Tibial nerve (tissue), 4 donors: ENCODE data around the gene LRRC17. TPM values are rescaled to one million over a fixed set of nuclear protein-coding genes. Genes with fewer than 3 reads are reported as not detected.

ENCODE experiments used
- DNase-seq, 2 donors: peaks; one replicate each; pipeline ENCODE4 v3.0.0-alpha.2; 2019; ENCODE audit warnings: low spot score in 2 of 2
- H3K27ac ChIP-seq, 4 donors: fragments of 200-600 bp; sonication (generic) in 3 of 4; one replicate each; pipeline ENCODE4 v1.5.1; 2017 to 2019; ENCODE audit warnings: mild to moderate bottlenecking in 1 of 4
- H3K27me3 ChIP-seq, 2 donors: fragments of 200-600 bp; sonication (generic) in 1 of 2; one replicate each; pipeline versions ENCODE4 v1.5.1 to v1.6.0; 2017 to 2019
- H3K36me3 ChIP-seq, 3 donors: fragments of 200-600 bp; sonication (generic); one replicate each; pipeline ENCODE4 v1.5.1; 2018 to 2019
- H3K4me1 ChIP-seq, 4 donors: fragments of 200-600 bp; sonication (generic) in 3 of 4; one replicate each; pipeline ENCODE4 v1.5.1; 2017 to 2019
- H3K4me3 ChIP-seq, 4 donors: fragments of 200-600 bp; sonication (generic) in 3 of 4; one replicate each; pipeline ENCODE4 v1.5.1; 2017 to 2019; ENCODE audit warnings: mild to moderate bottlenecking in 1 of 4, moderate library complexity in 1 of 4
- H3K9me3 ChIP-seq, 4 donors: fragments of 200-600 bp; sonication (generic) in 3 of 4; one replicate each; pipeline ENCODE4 v1.5.1; 2017 to 2019
- EP300 ChIP-seq, 2 donors: sonication (generic); formaldehyde crosslinking; IDR thresholded peaks; one replicate each; pipeline ENCODE4 v1.6.1; 2017; ENCODE audit warnings: antibody characterized with exemption in 2 of 2, mild to moderate bottlenecking in 1 of 2
- POLR2A ChIP-seq, 2 donors: fragments of 450-650 bp; IDR thresholded peaks; one replicate each; pipeline ENCODE4 v1.6.1; 2017; ENCODE audit warnings: antibody characterized with exemption in 2 of 2, mild to moderate bottlenecking in 2 of 2, moderate library complexity in 2 of 2
- WGBS, 2 donors: methylation state at CpG; one replicate each; pipeline ENCODE4 v1.1.5; 2018; 5-methylcytosine and 5-hydroxymethylcytosine counted together
- total RNA-seq, 4 donors: library from RNA; depleted of rRNA; stranded (reverse); fragments of >200 nt; gene quantifications; one replicate each; pipeline ENCODE4 v1.1.0, GENCODE V29; 2016
- TF ChIP-seq, protein P1 (sequence below), 5 experiments: fragments of 200-600 bp in 3 of 5; fragments of 450-650 bp in 2 of 5; sonication (generic) in 3 of 5; IDR thresholded peaks; one replicate each; pipeline ENCODE4 v1.5.1; 2016 to 2019; ENCODE audit warnings: antibody characterized with exemption in 5 of 5, mild to moderate bottlenecking in 3 of 5, moderate library complexity in 2 of 5

The LRRC17 gene
- total RNA-seq, 4 donors from 2014 or later, result 1.7 to 9.0 (median 2.6) TPM

DNA sequence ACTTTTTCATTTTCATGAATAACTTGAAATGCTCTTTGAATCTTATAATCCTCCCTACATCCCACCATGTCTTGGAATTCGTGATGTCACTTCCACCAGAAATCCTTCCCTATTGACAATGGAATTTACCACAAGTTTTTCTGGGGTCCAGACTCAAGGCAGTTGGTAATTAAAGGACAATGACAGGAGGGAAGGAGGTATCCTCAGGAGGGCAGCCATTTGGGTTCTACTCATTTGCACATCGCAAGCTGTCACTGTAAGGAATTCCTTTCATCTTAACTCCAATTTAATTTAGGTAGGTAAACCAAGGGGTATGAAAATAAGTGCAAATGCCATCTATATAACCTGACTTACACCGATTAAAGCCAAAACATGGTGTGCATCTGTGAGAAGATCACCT is 21.9 kb downstream of the LRRC17 start:
- no peak for DNase-seq
- H3K27me3 ChIP-seq, result no peaks in the 10 kb centered on the region
- 78 to 82% methylated on average over 3 of the region's 3 CpGs for WGBS, 2 donors
- H3K9me3 ChIP-seq, result no peaks in the 10 kb centered on the region
- no peak overlapping the region for H3K4me3 ChIP-seq
- H3K4me1 ChIP-seq, result peaks cover 0 to 5% (median 0%) of the 10 kb centered on the region in 4 donors
- no peak for TF ChIP-seq EP300 (IDR thresholded peaks at IDR 0.05)
- TF ChIP-seq POLR2A (IDR thresholded peaks at IDR 0.05), result no peak
- TF ChIP-seq, protein P1, sequence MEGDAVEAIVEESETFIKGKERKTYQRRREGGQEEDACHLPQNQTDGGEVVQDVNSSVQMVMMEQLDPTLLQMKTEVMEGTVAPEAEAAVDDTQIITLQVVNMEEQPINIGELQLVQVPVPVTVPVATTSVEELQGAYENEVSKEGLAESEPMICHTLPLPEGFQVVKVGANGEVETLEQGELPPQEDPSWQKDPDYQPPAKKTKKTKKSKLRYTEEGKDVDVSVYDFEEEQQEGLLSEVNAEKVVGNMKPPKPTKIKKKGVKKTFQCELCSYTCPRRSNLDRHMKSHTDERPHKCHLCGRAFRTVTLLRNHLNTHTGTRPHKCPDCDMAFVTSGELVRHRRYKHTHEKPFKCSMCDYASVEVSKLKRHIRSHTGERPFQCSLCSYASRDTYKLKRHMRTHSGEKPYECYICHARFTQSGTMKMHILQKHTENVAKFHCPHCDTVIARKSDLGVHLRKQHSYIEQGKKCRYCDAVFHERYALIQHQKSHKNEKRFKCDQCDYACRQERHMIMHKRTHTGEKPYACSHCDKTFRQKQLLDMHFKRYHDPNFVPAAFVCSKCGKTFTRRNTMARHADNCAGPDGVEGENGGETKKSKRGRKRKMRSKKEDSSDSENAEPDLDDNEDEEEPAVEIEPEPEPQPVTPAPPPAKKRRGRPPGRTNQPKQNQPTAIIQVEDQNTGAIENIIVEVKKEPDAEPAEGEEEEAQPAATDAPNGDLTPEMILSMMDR (IDR thresholded peaks at IDR 0.05), result no peak
- no peak overlapping the region for H3K27ac ChIP-seq
- H3K36me3 ChIP-seq, result no peaks in the 10 kb centered on the region

- H3K36me3 ChIP-seq, result no peaks in the 10 kb centered on the region
- TF ChIP-seq, protein P1 (IDR thresholded peaks at IDR 0.05), result no peak
- TF ChIP-seq POLR2A (IDR thresholded peaks at IDR 0.05), result no peak
- TF ChIP-seq EP300 (IDR thresholded peaks at IDR 0.05), result no peak
- DNase-seq, result no peak
- H3K4me1 ChIP-seq, result peaks cover 0 to 5% (median 0%) of the 10 kb centered on the region in 4 donors
- H3K9me3 ChIP-seq, result no peaks in the 10 kb centered on the region
- H3K4me3 ChIP-seq, result no peak overlapping the region
- no peaks in the 10 kb centered on the region for H3K27me3 ChIP-seq
- 55 to 57% methylated on average over 6 of the region's 6 CpGs for WGBS, 2 donors
- H3K27ac ChIP-seq, result no peak overlapping the region
These were observed 22.8 kb downstream of the LRRC17 start for GRCh38 chr7:102935450-102936115.

GRCh38 chr7:102938679-102939078 is 25.9 kb downstream of the LRRC17 start:
- 65 to 78% methylated on average over 1 of the region's 1 CpG for WGBS, 2 donors
- TF ChIP-seq POLR2A (IDR thresholded peaks at IDR 0.05) (no peak), EP300 (IDR thresholded peaks at IDR 0.05) (no peak)
- TF ChIP-seq, protein P1 (IDR thresholded peaks at IDR 0.05), result no peak
- DNase-seq, result no peak
- Histone ChIP-seq H3K4me1 (peaks cover 0 to 15% (median 0%) of the 10 kb centered on the region in 4 donors), H3K27ac (no peak overlapping the region), H3K4me3 (no peak overlapping the region), H3K27me3 (no peaks in the 10 kb centered on the region), H3K9me3 (no peaks in the 10 kb centered on the region), H3K36me3 (no peaks in the 10 kb centered on the region)

- no peaks in the 10 kb centered on the region for H3K9me3 ChIP-seq
- no peak overlapping the region for H3K4me3 ChIP-seq
- TF ChIP-seq, protein P1 (IDR thresholded peaks at IDR 0.05), result no peak
- no peak for TF ChIP-seq EP300 (IDR thresholded peaks at IDR 0.05)
- TF ChIP-seq POLR2A (IDR thresholded peaks at IDR 0.05), result no peak
- WGBS, 2 donors, result 44 to 48% methylated on average over 4 of the region's 4 CpGs
- no peaks in the 10 kb centered on the region for H3K36me3 ChIP-seq
- no peaks in the 10 kb centered on the region for H3K27me3 ChIP-seq
- DNase-seq, result no peak
- peaks cover 0 to 13% (median 0%) of the 10 kb centered on the region in 4 donors for H3K4me1 ChIP-seq
- peak overlapping the region in 1 of 4 donors; percentile 10 for H3K27ac ChIP-seq
These were observed 29.5 kb downstream of the LRRC17 start for GRCh38 chr7:102942181-102942866.

GRCh38 chr7:102942868-102943267 is 30.1 kb downstream of the LRRC17 start:
- Histone ChIP-seq H3K27ac (no peak overlapping the region), H3K4me1 (peaks cover 0 to 10% (median 0%) of the 10 kb centered on the region in 4 donors), H3K4me3 (no peak overlapping the region), H3K9me3 (no peaks in the 10 kb centered on the region), H3K36me3 (no peaks in the 10 kb centered on the region), H3K27me3 (no peaks in the 10 kb centered on the region)
- WGBS, 2 donors, result 71 to 77% methylated on average over 1 of the region's 1 CpG
- no peak for DNase-seq
- no peak for TF ChIP-seq EP300 (IDR thresholded peaks at IDR 0.05)
- TF ChIP-seq, protein P1 (IDR thresholded peaks at IDR 0.05), result no peak
- TF ChIP-seq POLR2A (IDR thresholded peaks at IDR 0.05), result no peak
